Esophagus squamous epithelium (tissue), 5 donors: Measurements from ENCODE around the gene VASH2. TPM values are rescaled to one million over a fixed set of nuclear protein-coding genes. Genes with fewer than 3 reads are reported as not detected.

Source experiments
- DNase-seq: peaks from one replicate; lab custom pipeline; 2025; lab: John Stamatoyannopoulos, UW
- H3K27ac ChIP-seq, 4 donors: fragments of 200-600 bp; sonication (generic); one replicate each; pipeline ENCODE4 v1.5.1; 2016 to 2019; ENCODE audit warnings: mild to moderate bottlenecking in 1 of 4
- H3K27me3 ChIP-seq, 4 donors: fragments of 200-600 bp; sonication (generic); 1 replicate in 3 of 4; 2 replicates in 1 of 4; pipeline versions ENCODE4 v1.5.1 to v1.6.0; 2017 to 2021; ENCODE audit warnings: antibody characterized with exemption in 1 of 4
- H3K36me3 ChIP-seq, 3 donors: fragments of 200-600 bp; sonication (generic); one replicate each; pipeline ENCODE4 v1.5.1; 2016 to 2019
- H3K4me1 ChIP-seq, 3 donors: fragments of 200-600 bp; sonication (generic); one replicate each; pipeline ENCODE4 v1.5.1; 2017 to 2019
- H3K4me3 ChIP-seq, 4 donors: fragments of 200-600 bp; sonication (generic); 1 replicate in 3 of 4; 2 replicates in 1 of 4; pipeline ENCODE4 v1.5.1; 2016 to 2019; ENCODE audit warnings: mild to moderate bottlenecking in 2 of 4, moderate library complexity in 1 of 4
- H3K9me3 ChIP-seq, 3 donors: fragments of 200-600 bp; sonication (generic); one replicate each; pipeline ENCODE4 v1.5.1; 2016 to 2019
- POLR2A ChIP-seq, 4 donors: fragments of 450-650 bp; IDR thresholded peaks; one replicate each; pipeline ENCODE4 v1.6.1; 2017; ENCODE audit warnings: antibody characterized with exemption in 4 of 4, mild to moderate bottlenecking in 4 of 4, moderate library complexity in 3 of 4
- WGBS, 2 donors: methylation state at CpG; one replicate each; pipeline ENCODE4 v1.1.5; 2018; 5-methylcytosine and 5-hydroxymethylcytosine counted together
- intact Hi-C: fragments of 100-400 bp; cut with DNase I; formaldehyde crosslinking; loops from one replicate; pipeline ENCODE4 v1.15.0; 2022
- total RNA-seq, 4 donors: library from RNA; depleted of rRNA; stranded (reverse); fragments of >200 nt; gene quantifications; one replicate each; pipeline ENCODE4 v1.1.0, GENCODE V29; 2016
- TF ChIP-seq, protein P1 (sequence below), 6 experiments: fragments of 450-650 bp in 4 of 6; fragments of 200-600 bp in 2 of 6; sonication (generic) in 2 of 6; IDR thresholded peaks; one replicate each; pipeline ENCODE4 v1.5.1; 2016 to 2019; ENCODE audit warnings: antibody characterized with exemption in 6 of 6, mild to moderate bottlenecking in 4 of 6, moderate library complexity in 4 of 6
- donor health status: DM: yes; HTN: yes; CAD: no.

The VASH2 gene
- total RNA-seq, 4 donors from 2014 or later = 0.27 to 3.4 (median 2.4) TPM

DNA sequence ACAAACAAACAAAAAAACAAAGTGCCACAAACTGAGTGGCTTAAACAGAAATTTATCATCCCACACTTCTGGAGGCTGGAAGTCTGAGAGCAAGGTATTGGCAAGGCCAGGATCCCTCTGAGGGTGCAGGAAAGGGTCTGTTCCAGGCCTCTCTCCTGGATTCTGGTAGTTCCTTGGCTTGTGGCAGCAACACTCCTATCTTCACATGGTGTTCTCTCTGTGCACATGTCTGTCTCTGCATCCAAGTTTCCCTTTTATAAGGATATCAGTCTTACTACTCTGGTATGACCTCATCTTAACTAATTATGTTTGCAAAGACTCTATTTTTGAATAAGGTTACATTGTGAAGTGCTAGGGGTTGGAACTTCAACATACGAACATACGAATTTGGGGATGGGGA lies 5.3 kb upstream of the VASH2 start:
- Histone ChIP-seq H3K4me3 (no peak overlapping the region), H3K36me3 (no peaks in the 10 kb centered on the region), H3K27ac (peak overlapping the region in 3 of 4 donors; percentile 9 to 51 (median 21)), H3K4me1 (peaks cover 0 to 5% (median 0%) of the 10 kb centered on the region in 3 donors), H3K9me3 (no peaks in the 10 kb centered on the region), H3K27me3 (peaks cover 0 to 12% (median 0%) of the 10 kb centered on the region in 4 donors)
- 79 to 88% methylated on average over 2 of the region's 2 CpGs for WGBS, 2 donors
- TF ChIP-seq, protein P1, sequence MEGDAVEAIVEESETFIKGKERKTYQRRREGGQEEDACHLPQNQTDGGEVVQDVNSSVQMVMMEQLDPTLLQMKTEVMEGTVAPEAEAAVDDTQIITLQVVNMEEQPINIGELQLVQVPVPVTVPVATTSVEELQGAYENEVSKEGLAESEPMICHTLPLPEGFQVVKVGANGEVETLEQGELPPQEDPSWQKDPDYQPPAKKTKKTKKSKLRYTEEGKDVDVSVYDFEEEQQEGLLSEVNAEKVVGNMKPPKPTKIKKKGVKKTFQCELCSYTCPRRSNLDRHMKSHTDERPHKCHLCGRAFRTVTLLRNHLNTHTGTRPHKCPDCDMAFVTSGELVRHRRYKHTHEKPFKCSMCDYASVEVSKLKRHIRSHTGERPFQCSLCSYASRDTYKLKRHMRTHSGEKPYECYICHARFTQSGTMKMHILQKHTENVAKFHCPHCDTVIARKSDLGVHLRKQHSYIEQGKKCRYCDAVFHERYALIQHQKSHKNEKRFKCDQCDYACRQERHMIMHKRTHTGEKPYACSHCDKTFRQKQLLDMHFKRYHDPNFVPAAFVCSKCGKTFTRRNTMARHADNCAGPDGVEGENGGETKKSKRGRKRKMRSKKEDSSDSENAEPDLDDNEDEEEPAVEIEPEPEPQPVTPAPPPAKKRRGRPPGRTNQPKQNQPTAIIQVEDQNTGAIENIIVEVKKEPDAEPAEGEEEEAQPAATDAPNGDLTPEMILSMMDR (IDR thresholded peaks at IDR 0.05) = no peak
- TF ChIP-seq POLR2A (IDR thresholded peaks at IDR 0.05) = no peak
- intact Hi-C loops = no loop called here
- DNase-seq = no peak

DNA sequence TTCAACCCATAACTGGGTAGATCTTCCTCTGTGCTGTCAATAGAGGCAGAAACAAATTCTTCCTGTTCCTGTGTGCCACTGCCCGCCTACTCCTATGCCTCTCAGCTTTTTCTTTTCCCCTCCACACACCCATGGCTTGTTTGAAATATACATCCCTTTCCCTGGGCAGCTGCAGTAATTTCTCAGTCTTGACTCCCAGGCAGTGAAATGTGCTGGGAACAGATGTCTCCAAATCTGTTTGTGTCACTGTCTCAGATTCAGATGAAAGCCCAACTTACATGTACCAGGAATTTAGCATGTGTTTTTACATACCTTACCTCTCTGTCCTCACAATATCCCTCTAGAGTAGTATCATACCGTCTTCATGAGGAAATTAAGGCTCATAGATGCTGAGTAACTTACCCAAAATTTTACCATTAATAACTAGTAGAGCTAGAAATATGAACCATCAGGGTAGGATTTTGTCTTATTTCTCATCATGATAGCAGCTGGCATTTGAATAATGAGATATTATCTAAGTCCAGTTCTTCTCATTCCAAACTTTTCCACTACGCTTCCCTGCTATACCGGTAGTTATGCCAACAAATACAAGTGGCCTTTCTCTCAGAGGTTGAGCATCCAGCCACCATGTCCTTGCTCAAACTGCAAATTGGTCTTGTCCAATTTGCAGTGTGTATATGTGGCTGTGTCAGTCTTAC lies 4.7 kb upstream of the VASH2 start:
- peaks cover under 1 to 11% (median under 1%) of the 10 kb centered on the region in 3 donors for H3K4me1 ChIP-seq
- peaks cover 0 to 18% (median 0%) of the 10 kb centered on the region in 4 donors for H3K27me3 ChIP-seq
- peak overlapping the region in 3 of 4 donors; percentile 6 to 51 (median 9) for H3K27ac ChIP-seq
- no peak overlapping the region for H3K4me3 ChIP-seq
- H3K36me3 ChIP-seq = no peaks in the 10 kb centered on the region
- WGBS, 2 donors = 85 to 91% methylated on average over 4 of the region's 4 CpGs
- no peaks in the 10 kb centered on the region for H3K9me3 ChIP-seq
- no peak for TF ChIP-seq POLR2A (IDR thresholded peaks at IDR 0.05)
- TF ChIP-seq, protein P1 (IDR thresholded peaks at IDR 0.05) = no peak
- DNase-seq = no peak
- intact Hi-C loops = no loop called here

DNA sequence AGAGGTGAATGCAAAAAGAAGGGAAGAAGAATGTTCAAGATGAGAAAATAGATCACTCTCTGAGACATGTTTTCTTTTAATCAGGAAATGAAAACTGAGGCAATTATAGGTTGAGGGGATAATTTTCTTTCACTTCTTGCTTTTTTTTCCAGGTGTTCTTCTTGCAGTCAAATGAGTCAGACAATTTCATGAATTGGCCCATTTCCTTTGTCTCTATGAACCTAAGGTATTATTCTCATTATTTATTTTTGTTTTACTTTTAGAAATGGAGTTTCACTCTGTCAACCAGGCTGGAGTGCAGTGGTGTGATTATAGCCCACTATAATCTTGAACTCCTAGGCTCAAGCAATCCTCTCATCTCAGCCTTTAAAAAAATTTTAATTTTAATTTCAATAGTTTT lies 3.5 kb upstream of the VASH2 start:
- Histone ChIP-seq H3K27me3 (peaks cover 0 to 30% (median 2%) of the 10 kb centered on the region in 4 donors), H3K27ac (no peak overlapping the region), H3K4me3 (no peak overlapping the region), H3K9me3 (no peaks in the 10 kb centered on the region), H3K4me1 (peaks cover 10 to 23% (median 13%) of the 10 kb centered on the region in 3 donors), H3K36me3 (no peaks in the 10 kb centered on the region)
- intact Hi-C loops = no loop called here
- TF ChIP-seq, protein P1 (IDR thresholded peaks at IDR 0.05) = no peak
- no peak for TF ChIP-seq POLR2A (IDR thresholded peaks at IDR 0.05)
- DNase-seq = no peak

DNA sequence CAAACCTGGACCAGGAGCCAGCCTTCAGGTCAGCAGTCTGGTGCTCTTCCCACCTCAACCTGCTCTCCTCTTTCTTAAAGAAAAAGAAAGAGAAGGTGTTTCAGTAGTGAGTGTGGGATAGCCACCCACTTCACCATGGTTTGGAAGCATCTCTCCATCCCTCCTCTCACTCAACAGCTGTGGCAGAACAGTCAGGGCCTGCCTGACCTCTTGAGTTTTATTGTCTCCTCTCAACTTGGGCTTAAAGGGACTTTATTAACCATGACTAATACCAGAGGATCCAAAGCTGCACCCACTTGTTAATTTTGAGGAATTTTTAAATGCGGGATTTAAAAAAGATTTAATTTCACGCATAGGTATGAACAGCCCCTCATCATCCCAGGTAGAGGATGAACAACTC lies 570 bp upstream of the VASH2 start:
- H3K27me3 ChIP-seq = peaks cover 0 to 38% (median 3%) of the 10 kb centered on the region in 4 donors
- no peaks in the 10 kb centered on the region for H3K36me3 ChIP-seq
- peak overlapping the region; percentile 41 to 68 (median 58) for H3K4me3 ChIP-seq
- 26 to 55% methylated on average over 2 of the region's 2 CpGs for WGBS, 2 donors
- intact Hi-C loops = no loop called here
- DNase-seq = no peak
- TF ChIP-seq, protein P1 (IDR thresholded peaks at IDR 0.05) = no peak
- TF ChIP-seq POLR2A (IDR thresholded peaks at IDR 0.05) = no peak
- peak overlapping the region in 2 of 4 donors; percentile 5 to 65 for H3K27ac ChIP-seq
- H3K9me3 ChIP-seq = no peaks in the 10 kb centered on the region
- H3K4me1 ChIP-seq = peaks cover 15 to 37% (median 18%) of the 10 kb centered on the region in 3 donors
